Sigmoid colon (tissue), 7 donors: ENCODE data around the gene RELA. TPM values are rescaled to one million over a fixed set of nuclear protein-coding genes. Genes with fewer than 3 reads are reported as not detected.
A peak's percentile ranks its signal among the peaks of the same experiment; 100 is the strongest.

ENCODE experiments used
- DNase-seq: peaks from one replicate; pipeline ENCODE4 v3.0.0-alpha.2; 2019
- H3K27ac ChIP-seq, 4 donors: fragments of 200-600 bp; sonication (generic); one replicate each; pipeline ENCODE4 v1.5.1; 2016 to 2019; ENCODE audit warnings: mild to moderate bottlenecking in 1 of 4
- H3K27me3 ChIP-seq, 3 donors: fragments of 200-600 bp; sonication (generic); one replicate each; pipeline ENCODE4 v1.5.1; 2019; ENCODE audit warnings: mild to moderate bottlenecking in 1 of 3
- H3K36me3 ChIP-seq, 4 donors: fragments of 200-600 bp; sonication (generic); one replicate each; pipeline ENCODE4 v1.5.1; 2016 to 2019
- H3K4me1 ChIP-seq, 4 donors: fragments of 200-600 bp; sonication (generic); one replicate each; pipeline ENCODE4 v1.5.1; 2017 to 2019
- H3K4me3 ChIP-seq, 4 donors: fragments of 200-600 bp; sonication (generic); one replicate each; pipeline ENCODE4 v1.5.1; 2017 to 2019; ENCODE audit warnings: mild to moderate bottlenecking in 2 of 4, moderate library complexity in 1 of 4
- H3K9me3 ChIP-seq, 4 donors: fragments of 200-600 bp in 3 of 4; sonication (generic) in 3 of 4; one replicate each; pipeline versions ENCODE4 v1.5.1 to v1.6.1; 2013 to 2019
- EP300 ChIP-seq, 4 donors: sonication (generic); formaldehyde crosslinking; IDR thresholded peaks; one replicate each; pipeline ENCODE4 v1.6.1; 2017; ENCODE audit warnings: antibody characterized with exemption in 4 of 4
- POLR2A ChIP-seq, 2 donors: fragments of 450-650 bp; IDR thresholded peaks; one replicate each; pipeline ENCODE4 v1.6.1; 2016; ENCODE audit warnings: antibody characterized with exemption in 2 of 2, mild to moderate bottlenecking in 2 of 2, moderate library complexity in 2 of 2
- POLR2AphosphoS5 ChIP-seq, 4 donors: sonication (generic); formaldehyde crosslinking; IDR thresholded peaks; one replicate each; pipeline ENCODE4 v1.6.1; 2017; ENCODE audit warnings: antibody characterized with exemption in 4 of 4
- WGBS, 2 donors: extraction: QIAGEN DNeasy Blood & Tissue Kit; methylation state at CpG; one replicate each; pipeline ENCODE4 v1.1.7; 2013; 5-methylcytosine and 5-hydroxymethylcytosine counted together
- intact Hi-C: fragments of 100-400 bp; cut with DNase I; formaldehyde crosslinking; loops from one replicate; pipeline ENCODE4 v1.15.1; 2023
- polyA plus RNA-seq, 3 donors: library from polyadenylated mRNA; stranded (reverse); fragments of 200-250 nt; gene quantifications; one replicate each; pipeline ENCODE4 v1.2.3, GENCODE V29; 2013
- total RNA-seq, 4 donors: library from RNA; depleted of rRNA; stranded (reverse); fragments of >200 nt; gene quantifications; one replicate each; pipeline ENCODE4 v1.1.0, GENCODE V29; 2016
- TF ChIP-seq, protein P1 (sequence below), 4 experiments: fragments of 450-650 bp in 3 of 4; fragments of 200-600 bp in 1 of 4; IDR thresholded peaks; one replicate each; pipeline ENCODE4 v1.5.1; 2016 to 2019; ENCODE audit warnings: antibody characterized with exemption in 4 of 4, mild to moderate bottlenecking in 3 of 4, moderate library complexity in 2 of 4
- donor health status: healthy with polysubstance abuse.
- donor health status: Bipolar disorder and iron deficiency.
- donor health status: healthy.

Gene RELA
- total and polyA plus RNA-seq, 7 donors = 33.6 to 62.6 (median 44.8) TPM

DNA sequence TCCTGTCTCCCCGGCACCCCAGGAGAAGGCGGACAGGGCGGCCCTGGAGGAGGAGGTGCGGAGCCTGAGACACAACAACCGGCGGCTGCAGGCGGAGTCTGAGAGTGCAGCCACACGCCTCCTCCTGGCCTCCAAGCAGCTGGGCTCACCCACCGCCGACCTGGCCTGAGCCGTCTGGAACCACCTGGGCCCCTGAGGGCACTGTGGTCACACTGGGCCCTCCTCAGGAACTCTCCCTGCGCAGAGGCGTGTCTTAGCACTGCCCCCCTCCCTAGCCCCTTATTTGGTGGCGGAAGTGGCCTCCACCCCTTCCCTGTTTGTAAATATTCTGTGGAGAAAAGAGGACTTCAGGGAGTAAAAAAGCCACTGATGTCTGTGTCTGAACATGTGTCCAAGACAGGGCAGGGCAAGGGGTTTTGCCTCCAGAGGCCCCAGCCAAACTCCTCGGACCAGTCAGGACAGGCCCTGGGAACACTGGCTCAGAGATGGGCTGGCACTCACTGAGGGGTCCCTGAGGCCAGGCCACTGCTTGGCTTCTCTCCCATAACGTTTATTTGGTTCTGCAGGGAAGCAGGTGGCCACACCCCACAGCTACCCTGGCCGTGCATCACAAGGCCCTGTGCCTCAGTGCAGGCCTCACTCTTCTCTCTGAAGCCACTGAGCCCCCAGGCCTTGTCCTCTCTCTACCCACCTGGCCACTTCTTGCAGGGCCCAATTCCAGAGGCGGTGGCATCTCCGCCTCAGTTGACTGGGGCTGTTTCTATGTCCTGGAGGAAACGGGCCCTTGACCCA lies 12.0 kb downstream of the RELA start:
- peaks cover 15 to 53% (median 24%) of the 10 kb centered on the region in 4 donors for H3K36me3 ChIP-seq
- no peaks in the 10 kb centered on the region for H3K27me3 ChIP-seq
- TF ChIP-seq POLR2A (IDR thresholded peaks at IDR 0.05) = no peak
- no peak for TF ChIP-seq EP300 (IDR thresholded peaks at IDR 0.05)
- TF ChIP-seq POLR2AphosphoS5 (IDR thresholded peaks at IDR 0.05) = no peak
- TF ChIP-seq, protein P1, sequence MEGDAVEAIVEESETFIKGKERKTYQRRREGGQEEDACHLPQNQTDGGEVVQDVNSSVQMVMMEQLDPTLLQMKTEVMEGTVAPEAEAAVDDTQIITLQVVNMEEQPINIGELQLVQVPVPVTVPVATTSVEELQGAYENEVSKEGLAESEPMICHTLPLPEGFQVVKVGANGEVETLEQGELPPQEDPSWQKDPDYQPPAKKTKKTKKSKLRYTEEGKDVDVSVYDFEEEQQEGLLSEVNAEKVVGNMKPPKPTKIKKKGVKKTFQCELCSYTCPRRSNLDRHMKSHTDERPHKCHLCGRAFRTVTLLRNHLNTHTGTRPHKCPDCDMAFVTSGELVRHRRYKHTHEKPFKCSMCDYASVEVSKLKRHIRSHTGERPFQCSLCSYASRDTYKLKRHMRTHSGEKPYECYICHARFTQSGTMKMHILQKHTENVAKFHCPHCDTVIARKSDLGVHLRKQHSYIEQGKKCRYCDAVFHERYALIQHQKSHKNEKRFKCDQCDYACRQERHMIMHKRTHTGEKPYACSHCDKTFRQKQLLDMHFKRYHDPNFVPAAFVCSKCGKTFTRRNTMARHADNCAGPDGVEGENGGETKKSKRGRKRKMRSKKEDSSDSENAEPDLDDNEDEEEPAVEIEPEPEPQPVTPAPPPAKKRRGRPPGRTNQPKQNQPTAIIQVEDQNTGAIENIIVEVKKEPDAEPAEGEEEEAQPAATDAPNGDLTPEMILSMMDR (IDR thresholded peaks at IDR 0.05) = no peak
- 73 to 77% methylated on average over 20 of the region's 20 CpGs for WGBS, 2 donors
- no peak for DNase-seq
- intact Hi-C loops = no loop called here
- H3K4me1 ChIP-seq = peaks cover 0 to 49% (median 42%) of the 10 kb centered on the region in 4 donors
- no peak overlapping the region for H3K4me3 ChIP-seq
- H3K9me3 ChIP-seq = no peaks in the 10 kb centered on the region
- H3K27ac ChIP-seq = peak overlapping the region; percentile 90 to 98 (median 95)

DNA sequence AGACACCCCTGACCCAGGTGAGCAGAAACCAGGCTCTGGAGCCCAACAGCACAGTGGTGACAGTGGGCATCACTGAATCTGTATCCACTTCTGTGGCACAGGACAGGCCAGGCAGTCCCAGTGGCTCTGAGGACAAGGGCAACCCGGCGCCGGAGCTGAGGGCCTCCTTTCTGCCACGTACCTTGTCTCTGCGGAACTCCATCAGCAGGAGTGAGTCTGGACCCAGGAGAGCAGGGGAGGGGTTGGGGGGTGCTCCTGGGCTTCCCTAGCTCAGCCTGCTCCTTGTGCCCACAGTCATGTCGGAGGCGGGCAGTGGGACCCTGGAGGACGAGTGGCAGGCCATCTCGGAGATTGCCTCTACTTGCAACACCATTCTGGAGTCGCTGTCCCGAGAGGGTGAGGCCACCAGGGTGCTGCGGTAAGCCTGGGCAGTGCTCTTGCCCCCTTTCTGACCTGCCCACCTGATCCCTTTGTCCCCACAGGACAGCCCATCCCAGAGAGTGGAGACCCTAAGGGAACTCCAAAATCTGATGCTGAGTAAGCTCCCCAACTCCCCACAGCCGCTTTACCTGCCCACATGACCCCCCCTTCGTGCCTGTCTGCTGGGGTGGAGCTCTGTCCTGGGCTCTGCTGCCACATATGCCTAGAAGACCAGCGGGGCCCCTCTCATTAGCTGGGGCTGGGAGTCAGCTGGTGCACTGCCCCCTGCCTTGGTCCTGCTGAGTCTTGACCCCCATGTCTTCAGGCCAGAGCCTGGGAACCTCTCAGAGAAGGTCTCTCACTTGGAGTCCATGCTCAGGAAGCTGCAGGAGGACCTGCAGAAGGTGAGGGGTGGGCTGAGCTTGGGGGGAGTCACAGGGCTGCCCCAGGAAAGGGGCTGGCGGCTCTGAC lies 12.8 kb downstream of the RELA start:
- Histone ChIP-seq H3K36me3 (peaks cover 7 to 51% (median 16%) of the 10 kb centered on the region in 4 donors), H3K4me1 (peaks cover 0 to 49% (median 42%) of the 10 kb centered on the region in 4 donors)

DNA sequence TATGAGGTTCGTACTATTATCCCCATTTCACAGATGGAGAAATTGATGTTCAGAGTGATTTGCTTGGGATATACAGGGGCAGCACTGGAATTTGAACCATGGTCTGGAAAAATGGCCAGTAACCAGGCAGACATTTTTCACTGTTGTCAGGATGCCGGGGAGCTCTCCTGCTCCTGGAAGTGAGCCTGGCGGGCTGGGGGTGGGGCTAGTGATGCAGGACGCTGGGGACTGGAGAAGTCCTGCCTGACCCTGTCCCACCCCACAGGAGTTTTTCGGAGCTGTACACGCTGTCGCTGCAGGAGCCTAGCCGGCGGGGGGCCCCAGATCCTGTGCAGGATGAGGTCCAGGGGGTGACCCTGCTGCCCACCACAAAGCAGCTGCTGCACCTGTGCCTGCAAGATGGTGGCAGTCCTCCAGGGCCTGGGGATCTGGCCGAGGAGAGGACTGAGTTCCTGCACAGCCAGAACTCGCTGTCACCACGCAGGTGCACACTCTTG lies 13.7 kb downstream of the RELA start:
- Histone ChIP-seq H3K27ac (no peak overlapping the region), H3K4me3 (no peak overlapping the region), H3K27me3 (no peaks in the 10 kb centered on the region), H3K4me1 (peaks cover 0 to 44% (median 38%) of the 10 kb centered on the region in 4 donors), H3K9me3 (no peaks in the 10 kb centered on the region), H3K36me3 (peaks cover under 1 to 48% (median 11%) of the 10 kb centered on the region in 4 donors)
- no peak for DNase-seq
- 79 to 89% methylated on average over 12 of the region's 12 CpGs for WGBS, 2 donors
- no peak for TF ChIP-seq POLR2AphosphoS5 (IDR thresholded peaks at IDR 0.05)
- no peak for TF ChIP-seq POLR2A (IDR thresholded peaks at IDR 0.05)
- TF ChIP-seq, protein P1 (IDR thresholded peaks at IDR 0.05) = no peak
- TF ChIP-seq EP300 (IDR thresholded peaks at IDR 0.05) = no peak
- intact Hi-C loops = no loop called here

More for the DNA sequence above, 12.8 kb downstream of the RELA start:
- intact Hi-C loops = no loop called here
- Histone ChIP-seq H3K27ac (peak overlapping the region in 3 of 4 donors; percentile 90 to 96 (median 94)), H3K27me3 (no peaks in the 10 kb centered on the region), H3K9me3 (no peaks in the 10 kb centered on the region), H3K4me3 (no peak overlapping the region)
- TF ChIP-seq EP300 (IDR thresholded peaks at IDR 0.05) = no peak
- TF ChIP-seq, protein P1 (IDR thresholded peaks at IDR 0.05) = no peak
- TF ChIP-seq POLR2A (IDR thresholded peaks at IDR 0.05) = no peak
- TF ChIP-seq POLR2AphosphoS5 (IDR thresholded peaks at IDR 0.05) = no peak
- DNase-seq = no peak
- 85 to 92% methylated on average over 16 of the region's 16 CpGs for WGBS, 2 donors

DNA sequence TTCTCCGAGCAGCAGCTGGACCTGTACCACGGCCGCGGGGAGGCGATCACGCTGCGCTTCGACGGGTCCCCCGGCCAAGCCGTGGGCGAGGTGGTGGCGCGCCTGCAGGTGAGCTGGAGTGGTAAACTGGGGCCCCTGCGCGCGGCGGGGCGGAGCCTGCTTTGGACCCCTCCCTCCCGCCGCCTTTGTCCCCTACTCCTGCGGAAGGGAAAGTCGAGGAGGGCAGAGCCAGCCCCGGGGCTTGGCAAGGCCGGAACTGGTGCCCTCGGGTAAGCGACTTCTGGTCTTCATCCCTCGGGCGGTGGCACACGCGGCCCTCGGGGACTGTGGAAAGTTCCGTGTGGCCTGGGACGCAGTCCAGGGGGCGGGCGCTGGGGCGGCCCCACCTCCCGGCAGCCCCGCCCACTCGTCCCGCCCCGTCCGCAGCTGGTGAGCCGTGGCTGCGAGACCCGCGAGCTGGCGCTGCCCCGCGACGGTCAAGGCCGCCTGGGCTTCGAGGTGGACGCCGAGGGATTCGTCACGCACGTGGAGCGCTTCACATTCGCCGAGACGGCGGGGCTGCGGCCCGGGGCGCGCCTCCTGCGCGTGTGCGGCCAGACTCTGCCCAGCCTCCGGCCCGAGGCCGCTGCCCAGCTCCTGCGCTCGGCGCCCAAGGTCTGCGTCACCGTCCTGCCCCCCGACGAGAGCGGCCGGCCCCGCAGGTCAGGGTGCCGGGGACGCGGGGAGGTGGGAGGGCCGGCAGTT lies 15.6 kb downstream of the RELA start:
- intact Hi-C loops = no loop called here
- TF ChIP-seq EP300 (IDR thresholded peaks at IDR 0.05) = no peak
- no peak for TF ChIP-seq POLR2AphosphoS5 (IDR thresholded peaks at IDR 0.05)
- no peak for TF ChIP-seq POLR2A (IDR thresholded peaks at IDR 0.05)
- H3K36me3 ChIP-seq = peaks cover 0 to 58% (median 10%) of the 10 kb centered on the region in 4 donors
- peak overlapping the region; percentile 20 to 54 (median 32) for H3K27ac ChIP-seq
- no peak for DNase-seq
- H3K4me1 ChIP-seq = peaks cover 0 to 32% (median 24%) of the 10 kb centered on the region in 4 donors
- 22 to 64% methylated on average over 87 of the region's 87 CpGs for WGBS, 2 donors
- H3K27me3 ChIP-seq = no peaks in the 10 kb centered on the region
- H3K4me3 ChIP-seq = peak overlapping the region in 3 of 4 donors; percentile 29 to 44 (median 37)
- no peaks in the 10 kb centered on the region for H3K9me3 ChIP-seq
